Measurements from ENCODE around the gene SKIDA1. TPM values are rescaled to one million over a fixed set of nuclear protein-coding genes. Genes with fewer than 3 reads are reported as not detected.

SKIDA1 gene
- total RNA-seq, 2 donors from 2014 or later, result 0.23 to 0.41 TPM

DNA sequence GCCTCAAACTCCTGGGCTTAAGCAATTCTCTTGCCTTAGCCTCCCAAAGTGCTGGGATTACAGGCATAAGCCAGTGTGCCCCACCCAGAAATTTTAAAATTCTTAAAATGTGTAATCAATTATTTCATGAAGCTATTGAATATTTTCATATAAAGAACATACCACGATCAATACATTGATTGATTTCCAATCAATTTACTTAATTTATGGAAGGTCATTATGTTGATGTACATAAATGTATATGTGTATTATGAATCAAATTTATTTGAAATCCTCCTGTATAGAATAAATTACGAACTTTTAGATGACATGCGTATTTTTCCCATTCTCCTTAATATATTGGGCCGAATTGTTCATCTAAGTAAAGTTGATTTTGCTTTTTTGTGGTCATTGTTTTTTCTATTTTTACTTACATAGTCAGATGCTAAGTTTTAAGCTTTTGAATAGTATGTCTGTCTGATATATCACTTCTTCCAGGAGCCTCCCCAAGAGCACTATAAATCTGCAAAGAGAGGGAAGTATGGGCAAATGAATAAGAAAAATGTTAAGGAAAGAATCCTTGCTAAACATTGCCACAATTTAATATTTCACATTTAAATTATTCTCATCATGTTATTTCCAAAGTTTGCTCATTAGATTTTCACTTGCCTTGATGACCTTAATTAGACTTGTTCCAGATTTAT, 35.3 kb downstream of the SKIDA1 start:
- Mint-ChIP-seq H3K4me3 (no peak overlapping the region), H3K9me3 (no peaks in the 10 kb centered on the region), H3K4me1 (ENCODE audit: low read depth) (peaks cover 10% of the 10 kb centered on the region), H3K36me3 (ENCODE audit: insufficient read depth in 2 of 2) (no peaks in the 10 kb centered on the region), H3K27me3 (ENCODE audit: low read depth) (peaks cover 32% of the 10 kb centered on the region), H3K27ac (no peak overlapping the region)
- no peak for DNase-seq
- no peak for ATAC-seq (replicated peaks in 1 of 2)

DNA sequence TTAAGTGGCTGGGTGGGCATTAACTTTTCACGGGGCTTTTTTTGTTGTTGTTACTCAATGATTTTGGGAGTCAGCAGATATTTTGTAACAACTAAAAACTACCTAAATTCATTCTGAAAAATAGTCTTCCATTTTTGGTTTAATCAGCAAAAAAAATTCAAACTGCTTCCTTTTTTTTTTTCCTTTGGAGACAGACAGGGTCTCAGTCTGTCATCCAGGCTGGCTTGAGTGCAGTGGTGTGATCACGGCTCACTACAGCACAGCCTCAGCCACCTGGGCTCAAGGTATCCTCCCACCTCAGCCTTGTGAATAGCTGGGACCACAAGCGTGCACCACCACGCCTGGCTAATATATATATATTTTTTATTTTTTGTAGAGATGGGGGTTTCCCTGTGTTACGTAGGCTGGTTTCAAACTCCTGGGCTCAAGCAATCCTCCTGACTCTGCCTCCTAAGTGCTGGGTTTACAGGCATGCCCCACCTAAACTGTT, 36.5 kb downstream of the SKIDA1 start:
- Mint-ChIP-seq H3K27me3 (ENCODE audit: low read depth) (peaks cover 25% of the 10 kb centered on the region), H3K36me3 (ENCODE audit: insufficient read depth in 2 of 2) (no peaks in the 10 kb centered on the region), H3K4me1 (ENCODE audit: low read depth) (peaks cover 3% of the 10 kb centered on the region), H3K4me3 (no peak overlapping the region), H3K27ac (no peak overlapping the region), H3K9me3 (no peaks in the 10 kb centered on the region)
- ATAC-seq (replicated peaks in 1 of 2), result no peak
- DNase-seq, result no peak

DNA sequence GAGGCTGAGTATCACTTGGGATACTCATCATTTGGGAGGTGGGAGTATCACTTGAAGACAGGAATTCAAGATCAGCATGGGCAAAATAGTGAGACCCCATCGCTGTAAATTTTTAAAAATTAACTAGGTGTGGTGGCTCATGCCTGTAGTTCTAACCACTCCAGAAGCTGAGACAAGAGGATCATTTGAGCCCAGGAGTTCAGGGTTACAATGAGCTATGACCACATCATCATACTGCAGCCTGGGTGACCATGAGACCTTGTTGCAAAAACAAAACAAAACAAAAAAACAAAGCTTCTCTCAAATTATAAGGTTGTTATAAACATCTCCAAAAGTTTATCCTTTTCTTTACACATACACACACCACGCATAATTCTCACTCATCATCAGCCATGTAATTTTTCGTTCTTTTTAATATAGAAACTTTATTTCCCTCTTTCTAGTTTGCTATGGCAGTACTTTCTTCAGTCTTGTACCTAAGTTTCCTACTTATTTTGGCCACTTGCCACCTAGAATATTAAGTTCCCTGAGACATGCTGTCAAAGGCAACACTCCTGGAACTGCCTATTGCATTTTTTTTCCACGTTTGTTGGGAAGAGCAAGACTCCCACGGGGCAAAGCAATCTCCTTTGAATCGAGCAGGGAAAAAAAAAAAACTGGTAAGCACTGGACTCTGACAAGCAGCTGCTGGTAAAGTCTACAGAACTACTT, 37.1 kb downstream of the SKIDA1 start:
- H3K27ac Mint-ChIP-seq, result no peak overlapping the region
- no peak for DNase-seq
- H3K4me3 Mint-ChIP-seq, result no peak overlapping the region
- no peaks in the 10 kb centered on the region for H3K36me3 Mint-ChIP-seq (ENCODE audit: insufficient read depth in 2 of 2)
- H3K4me1 Mint-ChIP-seq (ENCODE audit: low read depth), result no peaks in the 10 kb centered on the region
- peaks cover 19% of the 10 kb centered on the region for H3K27me3 Mint-ChIP-seq (ENCODE audit: low read depth)
- no peak for ATAC-seq (replicated peaks in 1 of 2)
- H3K9me3 Mint-ChIP-seq, result no peaks in the 10 kb centered on the region

DNA sequence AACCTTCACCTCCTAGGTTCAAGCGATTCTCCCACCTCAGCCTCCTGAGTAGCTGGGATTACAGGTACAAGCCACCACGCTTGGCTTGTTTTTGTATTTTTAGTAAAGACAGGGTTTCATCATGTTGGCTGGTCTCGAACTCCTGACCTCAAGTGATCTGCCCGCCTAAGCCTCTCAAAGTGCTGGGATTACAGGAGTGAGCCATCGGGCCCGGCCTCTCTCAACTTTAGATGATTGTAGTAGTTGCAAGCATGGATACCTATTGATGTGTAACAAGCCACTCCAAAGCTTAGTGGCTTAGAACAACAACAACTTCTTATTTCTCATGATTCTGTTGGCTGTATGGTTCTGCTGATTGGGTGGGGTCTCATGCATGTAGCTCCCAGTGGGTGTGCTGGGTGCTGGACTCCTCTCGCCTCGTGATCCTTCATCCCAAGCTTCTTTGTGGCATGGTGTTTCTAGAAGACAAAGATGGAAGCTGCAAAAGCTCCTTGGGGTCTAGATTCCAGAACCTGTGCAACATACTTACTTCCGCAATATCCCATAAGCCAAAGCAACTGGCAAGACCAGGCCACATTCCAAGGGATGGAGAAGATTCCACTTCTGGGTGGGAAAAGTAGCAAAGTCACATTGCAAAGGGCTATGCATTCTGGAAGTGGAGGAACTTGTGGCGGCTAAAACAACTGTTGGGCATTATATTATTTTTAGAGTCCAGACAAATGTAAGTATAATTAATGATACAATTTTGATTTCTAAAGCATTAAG, 37.9 kb downstream of the SKIDA1 start:
- Mint-ChIP-seq H3K4me3 (no peak overlapping the region), H3K4me1 (ENCODE audit: low read depth) (no peaks in the 10 kb centered on the region), H3K36me3 (ENCODE audit: insufficient read depth in 2 of 2) (no peaks in the 10 kb centered on the region), H3K9me3 (no peaks in the 10 kb centered on the region), H3K27ac (no peak overlapping the region), H3K27me3 (ENCODE audit: low read depth) (peaks cover 11% of the 10 kb centered on the region)
- DNase-seq, result no peak
- ATAC-seq (replicated peaks in 1 of 2), result no peak

DNA sequence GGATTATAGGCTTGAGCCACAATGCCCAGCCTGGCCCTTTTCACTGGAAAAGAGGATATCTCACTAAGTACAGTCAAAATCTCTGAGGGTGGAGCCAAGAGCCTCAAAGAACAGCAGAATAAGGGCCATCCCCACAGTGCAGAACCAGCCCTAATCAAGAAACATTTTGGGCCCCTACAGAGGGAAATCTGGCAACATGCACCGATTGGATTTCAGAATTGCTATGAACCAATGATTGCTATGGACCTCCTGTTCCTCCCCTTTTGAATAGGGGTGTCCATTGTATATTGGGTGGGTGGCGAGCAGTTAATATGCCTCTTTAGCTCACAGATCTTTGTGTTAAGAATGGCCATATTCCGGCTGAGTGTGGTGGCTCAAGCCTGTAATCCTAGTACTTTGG, 42.7 kb downstream of the SKIDA1 start:
- H3K36me3 Mint-ChIP-seq (ENCODE audit: insufficient read depth in 2 of 2), result no peaks in the 10 kb centered on the region
- H3K4me3 Mint-ChIP-seq, result no peak overlapping the region

DNA sequence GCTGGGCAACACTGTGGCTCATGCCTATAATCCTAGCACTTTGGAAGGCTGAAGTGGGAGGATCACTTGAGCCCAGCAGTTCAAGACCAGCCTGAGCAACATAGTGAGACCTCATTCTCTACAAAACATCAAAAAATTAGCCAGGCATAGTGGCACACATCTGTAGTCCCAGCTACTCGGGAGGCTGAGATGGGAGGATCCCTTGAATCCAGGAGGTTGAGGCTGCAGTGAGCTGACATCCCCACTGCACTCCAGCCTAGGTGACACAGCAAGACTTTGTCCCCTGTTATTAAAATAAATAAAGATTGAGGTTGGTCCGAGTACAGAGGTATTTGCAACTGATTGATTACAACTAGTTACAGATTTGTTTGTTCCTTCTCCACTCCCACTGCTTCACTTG, 44.1 kb downstream of the SKIDA1 start:
- H3K27me3 Mint-ChIP-seq (ENCODE audit: low read depth), result no peaks in the 10 kb centered on the region
- no peaks in the 10 kb centered on the region for H3K4me1 Mint-ChIP-seq (ENCODE audit: low read depth)
- DNase-seq (no peak), ATAC-seq (replicated peaks in 1 of 2) (no peak)
- no peak overlapping the region for H3K4me3 Mint-ChIP-seq
- H3K27ac Mint-ChIP-seq, result no peak overlapping the region
- no peaks in the 10 kb centered on the region for H3K9me3 Mint-ChIP-seq
- no peaks in the 10 kb centered on the region for H3K36me3 Mint-ChIP-seq (ENCODE audit: insufficient read depth in 2 of 2)

More for the DNA sequence above, 42.7 kb downstream of the SKIDA1 start:
- ATAC-seq (replicated peaks in 1 of 2) (no peak), DNase-seq (no peak)
- Mint-ChIP-seq H3K9me3 (no peaks in the 10 kb centered on the region), H3K4me1 (ENCODE audit: low read depth) (no peaks in the 10 kb centered on the region), H3K27me3 (ENCODE audit: low read depth) (no peaks in the 10 kb centered on the region), H3K27ac (no peak overlapping the region)

DNA sequence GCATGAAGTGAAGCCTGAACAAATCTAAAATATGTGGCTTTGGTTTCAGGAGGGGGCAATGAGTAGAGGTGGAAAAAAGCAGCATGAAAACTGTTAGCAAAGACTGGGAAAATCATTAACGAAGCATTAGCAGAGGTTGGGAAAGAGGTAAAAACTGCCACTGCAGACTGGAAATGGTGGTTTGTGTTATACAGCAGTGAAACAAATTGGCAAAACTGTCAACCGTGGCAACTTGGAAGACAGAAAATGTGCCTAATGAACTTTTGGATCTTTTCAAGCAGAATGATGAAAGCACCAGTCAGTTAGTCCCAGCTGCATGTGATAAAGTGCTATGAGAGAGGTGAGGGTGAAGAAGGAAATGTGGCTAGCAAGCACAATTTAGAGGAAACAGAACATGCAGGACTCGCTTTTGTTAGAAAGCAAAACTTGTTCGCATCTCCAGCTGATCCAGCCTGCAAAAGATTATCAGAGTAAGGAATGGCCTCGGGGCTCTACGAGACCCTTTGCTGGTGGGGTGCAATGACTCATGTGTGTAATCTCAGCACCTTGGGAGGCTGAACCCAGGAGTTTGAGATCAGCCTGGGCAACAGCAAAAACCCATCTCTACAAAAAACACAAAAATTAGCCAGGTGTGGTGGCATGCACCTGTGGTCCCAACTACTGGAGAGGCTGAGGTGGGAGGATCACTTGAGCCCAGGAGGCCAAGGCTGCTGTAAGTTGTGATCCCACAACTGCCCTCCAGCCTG, 45.7 kb downstream of the SKIDA1 start:
- Mint-ChIP-seq H3K9me3 (no peaks in the 10 kb centered on the region), H3K27ac (no peak overlapping the region), H3K4me1 (ENCODE audit: low read depth) (no peaks in the 10 kb centered on the region), H3K4me3 (no peak overlapping the region), H3K36me3 (ENCODE audit: insufficient read depth in 2 of 2) (no peaks in the 10 kb centered on the region), H3K27me3 (ENCODE audit: low read depth) (no peaks in the 10 kb centered on the region)
- DNase-seq, result no peak
- ATAC-seq (replicated peaks in 1 of 2), result no peak

DNA sequence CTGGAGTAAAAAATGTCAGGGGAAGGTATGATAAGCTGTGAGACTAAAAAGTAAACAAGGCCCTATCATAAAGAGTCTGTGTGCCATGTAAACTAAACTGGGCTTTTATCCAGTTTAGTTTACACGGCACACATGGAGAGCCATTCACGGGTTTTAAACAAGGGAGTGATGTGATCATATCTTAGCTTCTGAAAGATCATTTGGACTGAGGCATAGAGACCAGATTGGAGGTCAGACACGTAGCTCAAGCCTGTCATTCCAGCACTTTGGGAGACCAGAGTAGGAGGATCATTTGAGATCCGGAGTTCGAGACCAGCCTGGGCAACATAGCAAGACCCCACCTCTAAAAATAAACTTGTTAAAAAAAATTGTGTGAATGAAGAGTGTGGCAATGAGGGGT, 50.1 kb downstream of the SKIDA1 start:
- Mint-ChIP-seq H3K27me3 (ENCODE audit: low read depth) (no peaks in the 10 kb centered on the region), H3K27ac (no peak overlapping the region), H3K36me3 (ENCODE audit: insufficient read depth in 2 of 2) (no peaks in the 10 kb centered on the region), H3K4me1 (ENCODE audit: low read depth) (no peaks in the 10 kb centered on the region), H3K4me3 (no peak overlapping the region), H3K9me3 (no peaks in the 10 kb centered on the region)
- ATAC-seq (replicated peaks in 1 of 2) (no peak), DNase-seq (no peak)

DNA sequence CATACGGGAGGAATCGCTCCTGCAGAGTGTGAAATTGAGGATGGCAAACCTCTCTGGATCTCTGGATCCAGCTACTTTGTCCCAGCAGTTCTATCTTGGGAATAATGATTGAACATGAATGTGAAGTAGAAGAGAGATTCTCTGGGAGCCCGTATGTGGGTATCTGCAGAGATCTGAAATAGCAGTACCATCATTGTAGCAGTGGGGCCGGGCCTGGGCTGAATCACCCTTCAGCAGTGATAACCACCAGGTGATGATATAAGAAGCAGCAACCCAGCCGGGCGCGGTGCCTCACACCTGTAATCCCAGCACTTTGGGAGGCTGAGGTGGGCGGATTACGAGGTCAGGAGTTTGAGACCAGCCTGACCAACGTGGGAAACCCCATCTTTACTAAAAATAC, 51.9 kb downstream of the SKIDA1 start:
- no peak for ATAC-seq (replicated peaks in 1 of 2)
- H3K27me3 Mint-ChIP-seq (ENCODE audit: low read depth), result no peaks in the 10 kb centered on the region

DNA sequence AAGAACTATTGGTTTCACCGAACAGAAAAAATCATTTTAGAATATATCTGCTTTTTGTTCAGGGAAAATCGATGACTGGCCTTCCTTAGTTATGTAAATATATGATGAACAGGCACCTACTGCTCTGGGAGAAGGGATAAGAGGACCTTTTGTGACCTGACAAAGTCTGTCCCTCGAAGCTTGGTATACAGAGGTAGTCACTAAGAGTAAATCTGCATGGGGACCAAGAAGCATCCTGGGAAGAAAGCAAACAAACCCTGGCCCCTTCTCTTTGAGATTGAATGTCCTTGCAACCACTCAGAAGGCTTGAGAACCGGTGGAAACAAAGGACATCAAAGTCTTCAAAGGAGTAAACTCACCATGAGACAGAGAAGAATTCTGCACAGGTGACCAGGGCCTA, 52.3 kb downstream of the SKIDA1 start:
- no peaks in the 10 kb centered on the region for H3K9me3 Mint-ChIP-seq
- H3K4me3 Mint-ChIP-seq, result no peak overlapping the region
- H3K4me1 Mint-ChIP-seq (ENCODE audit: low read depth), result no peaks in the 10 kb centered on the region
- no peak overlapping the region for H3K27ac Mint-ChIP-seq
- ATAC-seq (replicated peaks in 1 of 2) (no peak), DNase-seq (no peak)
- H3K36me3 Mint-ChIP-seq (ENCODE audit: insufficient read depth in 2 of 2), result no peaks in the 10 kb centered on the region
- H3K27me3 Mint-ChIP-seq (ENCODE audit: low read depth), result no peaks in the 10 kb centered on the region

More for the DNA sequence above, 51.9 kb downstream of the SKIDA1 start:
- Mint-ChIP-seq H3K4me3 (no peak overlapping the region), H3K27ac (no peak overlapping the region), H3K9me3 (no peaks in the 10 kb centered on the region), H3K4me1 (ENCODE audit: low read depth) (no peaks in the 10 kb centered on the region), H3K36me3 (ENCODE audit: insufficient read depth in 2 of 2) (no peaks in the 10 kb centered on the region)
- DNase-seq, result no peak

DNA sequence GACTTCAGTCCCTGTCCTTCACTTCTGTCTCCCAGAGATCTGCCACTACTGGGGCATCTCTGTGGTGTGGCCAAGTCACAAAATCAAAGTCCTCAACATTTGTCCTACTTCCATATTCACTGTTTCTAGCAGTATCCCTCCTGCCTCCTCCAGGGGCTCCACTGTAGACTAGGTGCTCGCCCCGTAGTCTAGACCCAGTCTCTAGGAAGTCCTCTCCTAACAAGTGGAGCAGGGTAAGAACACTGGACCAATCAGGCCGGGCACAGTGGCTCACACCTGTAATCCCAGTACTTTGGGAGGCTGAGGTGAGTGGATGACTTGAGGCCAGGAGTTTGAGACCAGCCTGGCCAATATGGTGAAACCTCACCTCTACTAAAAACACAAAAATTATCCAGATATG, 57.4 kb downstream of the SKIDA1 start:
- Mint-ChIP-seq H3K9me3 (no peaks in the 10 kb centered on the region), H3K27me3 (ENCODE audit: low read depth) (no peaks in the 10 kb centered on the region), H3K27ac (no peak overlapping the region), H3K4me3 (no peak overlapping the region), H3K4me1 (ENCODE audit: low read depth) (no peaks in the 10 kb centered on the region), H3K36me3 (ENCODE audit: insufficient read depth in 2 of 2) (no peaks in the 10 kb centered on the region)
- ATAC-seq (replicated peaks in 1 of 2) (no peak), DNase-seq (no peak)

DNA sequence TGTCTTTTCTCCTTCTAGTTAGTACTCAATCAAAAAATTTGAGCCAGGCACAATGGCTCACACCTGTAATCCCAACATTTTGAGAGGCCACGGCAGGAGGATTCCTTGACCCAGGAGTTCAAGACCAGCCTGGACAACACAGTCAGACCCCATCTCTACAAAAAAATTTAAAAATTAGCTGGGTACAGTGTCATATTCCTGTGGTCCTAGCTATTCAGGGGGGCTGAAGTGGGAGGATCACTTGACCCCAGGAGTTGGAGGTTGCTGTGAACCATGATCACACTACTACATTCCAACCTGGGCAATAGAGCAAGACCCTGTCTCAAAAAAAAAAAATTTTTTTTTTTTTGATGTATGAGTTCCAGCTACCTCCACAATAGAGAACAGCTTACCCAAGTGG, 57.8 kb downstream of the SKIDA1 start:
- DNase-seq (no peak), ATAC-seq (replicated peaks in 1 of 2) (no peak)
- H3K27me3 Mint-ChIP-seq (ENCODE audit: low read depth), result no peaks in the 10 kb centered on the region
- H3K36me3 Mint-ChIP-seq (ENCODE audit: insufficient read depth in 2 of 2), result no peaks in the 10 kb centered on the region
- no peak overlapping the region for H3K27ac Mint-ChIP-seq
- no peak overlapping the region for H3K4me3 Mint-ChIP-seq
- no peaks in the 10 kb centered on the region for H3K9me3 Mint-ChIP-seq
- H3K4me1 Mint-ChIP-seq (ENCODE audit: low read depth), result no peaks in the 10 kb centered on the region

DNA sequence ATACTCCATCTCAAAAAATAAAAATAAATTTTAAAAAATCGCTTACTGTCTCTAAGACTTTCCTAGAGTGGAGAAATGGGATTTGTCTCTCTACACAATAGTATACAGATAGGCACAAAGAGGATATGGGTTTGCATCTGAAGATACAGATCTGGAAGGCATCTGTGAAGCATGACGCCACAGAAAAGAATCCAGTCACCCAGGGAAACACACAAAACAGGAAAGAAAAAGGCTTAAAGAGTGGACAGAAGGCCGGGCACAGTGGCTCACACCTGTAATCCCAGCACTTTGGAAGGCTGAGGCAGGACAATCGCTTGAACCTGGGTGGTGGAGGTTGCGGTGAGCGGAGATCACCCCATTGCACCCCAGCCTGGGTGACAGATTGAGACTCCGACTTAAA, 61.3 kb downstream of the SKIDA1 start:
- no peaks in the 10 kb centered on the region for H3K27me3 Mint-ChIP-seq (ENCODE audit: low read depth)
- H3K4me1 Mint-ChIP-seq (ENCODE audit: low read depth), result no peaks in the 10 kb centered on the region
- no peaks in the 10 kb centered on the region for H3K9me3 Mint-ChIP-seq
- H3K4me3 Mint-ChIP-seq, result no peak overlapping the region
- ATAC-seq (replicated peaks in 1 of 2) (no peak), DNase-seq (no peak)
- H3K27ac Mint-ChIP-seq, result no peak overlapping the region
- no peaks in the 10 kb centered on the region for H3K36me3 Mint-ChIP-seq (ENCODE audit: insufficient read depth in 2 of 2)
